GM08714 (cell line): ENCODE data around the gene OR2F2.

Source experiments
- H3K4me3 ChIP-seq: fragments of 200-500 bp; sonication (Bioruptor generic); 2 replicates; pipeline ENCODE4 v1.5.1; 2014; ENCODE audit warnings: mild to moderate bottlenecking, low read length, inconsistent platforms
- ZNF274 ChIP-seq: IDR thresholded peaks from 2 replicates; pipeline ENCODE4 v1.6.1; 2012; ENCODE audit warnings: mild to moderate bottlenecking, low read depth, low read length

Gene OR2F2

GRCh38 chr7:143980746-143981510 is 45.9 kb downstream of the OR2F2 start:
- H3K4me3 ChIP-seq, result no peak overlapping the region
- TF ChIP-seq ZNF274, result no peak

GRCh38 chr7:143983960-143984359 is 48.9 kb downstream of the OR2F2 start:
- no peak for TF ChIP-seq ZNF274

More at GRCh38 chr7:143983960-143984359, 48.9 kb downstream of the OR2F2 start:
- H3K4me3 ChIP-seq, result no peak overlapping the region
